CD4-positive, alpha-beta T cell treated with Interleukin-2 at 100 ng/mL for 4 hours (primary cell): ENCODE results near the gene HP.
"Not testable (repeated sequence)": the region's sequence is repeated elsewhere in the genome, so short reads cannot be mapped to it uniquely, and the experiment has no call there.

Experiments
- DNase-seq: peaks from one replicate; pipeline ENCODE4 v3.0.0-alpha.2; 2020; ENCODE audit warnings: low spot score

HP gene

DNA sequence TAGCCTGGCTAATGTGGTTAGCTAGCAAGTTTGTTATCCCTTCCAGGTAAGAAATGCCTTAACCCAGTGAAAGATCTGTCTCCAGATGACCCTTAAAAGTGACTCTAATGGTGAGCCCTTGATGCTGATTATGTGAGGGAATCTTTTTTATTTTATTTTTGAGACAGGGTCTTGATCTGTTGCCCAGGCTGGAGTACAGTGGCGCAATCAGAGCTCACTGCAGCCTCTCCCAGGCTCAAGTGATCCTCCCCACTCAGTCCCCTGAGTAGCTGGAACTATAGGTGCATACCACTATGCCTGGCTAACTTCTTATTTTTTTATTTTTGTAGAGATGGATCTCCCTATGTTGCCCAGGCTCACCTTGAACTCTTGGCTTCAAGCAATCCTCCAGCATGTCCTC is 10.8 kb upstream of the HP start:
- DNase-seq = no peak

DNA sequence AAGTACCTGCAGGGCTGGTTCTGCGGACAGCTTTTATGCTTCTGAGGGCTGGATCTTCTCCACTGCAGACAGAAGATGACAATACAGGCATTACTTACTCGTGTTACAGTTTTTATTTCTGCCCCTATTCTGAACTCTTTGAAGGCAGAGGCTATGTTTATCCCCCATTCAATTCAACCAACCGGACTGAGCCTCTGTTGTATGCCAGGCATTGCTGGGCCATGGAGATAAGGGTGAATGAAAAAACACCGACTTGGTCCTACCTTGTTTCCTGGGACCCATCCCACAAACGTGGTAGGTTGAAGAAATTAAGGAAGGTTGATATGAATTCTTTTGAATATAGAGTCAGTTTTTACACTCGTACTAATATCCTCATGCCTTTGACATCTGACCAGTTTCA is 10.0 kb upstream of the HP start:
- DNase-seq = no peak

DNA sequence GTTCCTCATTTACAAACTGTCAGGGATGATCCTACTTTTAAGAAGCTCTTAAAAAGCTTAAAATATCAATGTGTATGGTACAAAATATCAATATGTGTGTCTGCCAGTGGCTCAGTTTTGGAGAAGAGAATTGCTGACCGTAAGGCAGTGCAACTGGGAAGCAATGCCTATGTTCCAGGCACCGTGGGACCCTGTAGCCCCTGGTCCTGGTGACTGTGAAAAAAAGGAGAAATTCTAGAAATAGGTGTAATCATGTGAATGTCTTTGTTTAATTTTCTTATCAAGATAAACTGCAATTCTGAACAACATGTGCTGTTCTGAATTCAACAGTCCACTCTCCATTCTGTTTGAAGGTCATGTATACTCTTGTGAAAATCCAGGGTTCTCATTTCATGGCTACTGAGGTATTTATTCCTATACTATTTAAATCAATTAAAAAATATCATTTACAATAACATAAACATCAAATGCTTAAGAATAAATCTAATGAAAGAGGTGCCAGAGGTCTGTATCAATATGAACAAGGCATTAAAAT is 9.4 kb upstream of the HP start:
- no peak for DNase-seq

- no peak for DNase-seq
Measured at GRCh38 chr16:72049110-72049509, 5.2 kb upstream of the HP start.

DNA sequence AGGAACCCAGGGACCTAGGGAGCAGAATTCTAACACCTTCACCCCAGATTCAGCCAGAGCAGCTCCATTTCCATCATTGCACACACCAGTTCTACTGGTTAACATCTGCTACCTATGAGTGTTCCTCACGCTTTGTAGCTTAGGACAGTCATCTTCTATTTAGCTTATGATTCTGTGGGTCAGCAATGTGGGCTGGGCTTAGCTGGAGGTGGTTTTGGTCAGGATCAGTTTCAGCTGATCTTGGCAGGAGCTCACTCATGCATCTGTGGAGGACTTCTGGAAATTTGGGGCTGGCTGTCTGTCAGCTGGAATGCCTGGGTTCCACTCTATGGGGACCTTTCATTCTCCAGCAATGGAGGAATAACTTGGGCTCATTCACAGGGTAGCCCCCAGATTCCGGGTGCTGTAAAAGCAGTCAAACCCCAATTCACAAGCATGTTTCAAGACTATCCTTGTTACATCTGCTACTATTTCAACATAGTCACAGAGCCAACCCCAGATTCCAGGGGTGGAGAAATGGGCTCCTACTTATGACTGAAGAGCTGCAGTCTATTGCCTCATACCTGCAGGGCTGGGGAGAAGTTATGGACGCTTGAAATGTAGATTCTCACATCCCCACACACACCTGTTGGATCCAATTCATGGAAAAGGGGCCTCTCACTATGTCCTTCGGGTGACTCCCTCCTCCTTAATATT is 3.4 kb upstream of the HP start:
- DNase-seq = no peak

- DNase-seq = no peak
Measured at GRCh38 chr16:72051818-72052217, 2.5 kb upstream of the HP start.

DNA sequence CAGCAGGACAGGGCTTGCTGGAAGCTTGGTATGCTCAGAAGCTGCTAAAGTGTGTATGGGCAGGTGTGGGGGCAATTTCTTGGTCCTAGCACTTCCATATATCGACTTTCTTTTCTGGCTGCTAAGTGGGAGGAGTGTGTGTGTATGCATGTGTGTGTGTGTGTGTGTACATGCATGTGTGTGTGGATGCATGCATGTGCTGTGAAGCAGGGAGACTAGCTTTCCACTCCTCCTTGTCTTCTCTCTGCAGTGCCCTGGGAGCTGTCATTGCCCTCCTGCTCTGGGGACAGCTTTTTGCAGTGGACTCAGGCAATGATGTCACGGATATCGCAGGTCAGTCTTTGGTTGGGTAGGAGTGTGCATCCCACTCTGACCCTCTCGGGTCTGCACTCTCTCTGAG is 1.6 kb downstream of the HP start:
- DNase-seq = no peak

DNA sequence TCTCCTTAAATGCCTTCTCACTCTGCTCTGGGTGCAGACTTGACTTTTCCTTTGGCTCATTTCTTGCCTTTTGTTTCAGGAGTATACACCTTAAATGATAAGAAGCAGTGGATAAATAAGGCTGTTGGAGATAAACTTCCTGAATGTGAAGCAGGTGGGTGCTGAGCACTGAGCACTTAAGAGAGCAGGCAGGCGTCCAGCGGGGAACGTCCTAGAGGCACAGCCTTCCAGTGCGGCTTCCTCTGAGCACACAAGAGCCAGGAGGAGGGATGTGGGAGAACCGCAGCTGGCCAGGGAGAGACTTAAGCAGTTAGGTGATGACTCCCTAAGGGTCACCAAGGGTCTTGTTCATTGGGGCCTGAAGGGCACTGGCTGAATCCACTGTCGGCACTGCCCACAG is 3.0 kb downstream of the HP start:
- DNase-seq = not testable (repeated sequence)

- not testable (repeated sequence) for DNase-seq
Measured at GRCh38 chr16:72059060-72059459, 4.8 kb downstream of the HP start.

DNA sequence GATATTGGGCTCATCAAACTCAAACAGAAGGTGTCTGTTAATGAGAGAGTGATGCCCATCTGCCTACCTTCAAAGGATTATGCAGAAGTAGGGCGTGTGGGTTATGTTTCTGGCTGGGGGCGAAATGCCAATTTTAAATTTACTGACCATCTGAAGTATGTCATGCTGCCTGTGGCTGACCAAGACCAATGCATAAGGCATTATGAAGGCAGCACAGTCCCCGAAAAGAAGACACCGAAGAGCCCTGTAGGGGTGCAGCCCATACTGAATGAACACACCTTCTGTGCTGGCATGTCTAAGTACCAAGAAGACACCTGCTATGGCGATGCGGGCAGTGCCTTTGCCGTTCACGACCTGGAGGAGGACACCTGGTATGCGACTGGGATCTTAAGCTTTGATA is 6.1 kb downstream of the HP start:
- DNase-seq = no peak

DNA sequence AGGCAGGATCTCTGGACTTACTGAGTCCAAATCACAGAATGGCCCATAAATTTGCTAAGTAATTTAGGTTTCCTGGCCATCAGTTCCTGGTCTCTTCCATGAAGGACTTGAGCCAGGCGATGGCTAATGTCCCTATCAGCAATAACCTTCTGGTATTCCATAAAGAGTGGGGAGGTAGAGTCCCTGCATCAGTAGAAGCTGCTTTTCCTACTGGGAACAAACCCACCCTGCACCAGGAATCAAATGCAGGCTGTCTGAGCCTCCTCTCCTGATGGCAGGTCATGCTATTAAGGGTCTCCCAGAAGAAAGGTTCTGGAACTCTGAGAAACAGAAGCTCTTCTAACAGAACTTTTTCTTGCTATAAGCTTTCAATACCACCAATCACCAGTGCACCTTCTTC is 7.3 kb downstream of the HP start:
- DNase-seq = no peak

- DNase-seq = no peak
Measured at GRCh38 chr16:72064361-72064894, 10.1 kb downstream of the HP start.

- DNase-seq = peak; percentile 16
Measured at GRCh38 chr16:72066747-72067146, 12.4 kb downstream of the HP start.

- DNase-seq = no peak
Measured at GRCh38 chr16:72068930-72069329, 14.6 kb downstream of the HP start.

DNA sequence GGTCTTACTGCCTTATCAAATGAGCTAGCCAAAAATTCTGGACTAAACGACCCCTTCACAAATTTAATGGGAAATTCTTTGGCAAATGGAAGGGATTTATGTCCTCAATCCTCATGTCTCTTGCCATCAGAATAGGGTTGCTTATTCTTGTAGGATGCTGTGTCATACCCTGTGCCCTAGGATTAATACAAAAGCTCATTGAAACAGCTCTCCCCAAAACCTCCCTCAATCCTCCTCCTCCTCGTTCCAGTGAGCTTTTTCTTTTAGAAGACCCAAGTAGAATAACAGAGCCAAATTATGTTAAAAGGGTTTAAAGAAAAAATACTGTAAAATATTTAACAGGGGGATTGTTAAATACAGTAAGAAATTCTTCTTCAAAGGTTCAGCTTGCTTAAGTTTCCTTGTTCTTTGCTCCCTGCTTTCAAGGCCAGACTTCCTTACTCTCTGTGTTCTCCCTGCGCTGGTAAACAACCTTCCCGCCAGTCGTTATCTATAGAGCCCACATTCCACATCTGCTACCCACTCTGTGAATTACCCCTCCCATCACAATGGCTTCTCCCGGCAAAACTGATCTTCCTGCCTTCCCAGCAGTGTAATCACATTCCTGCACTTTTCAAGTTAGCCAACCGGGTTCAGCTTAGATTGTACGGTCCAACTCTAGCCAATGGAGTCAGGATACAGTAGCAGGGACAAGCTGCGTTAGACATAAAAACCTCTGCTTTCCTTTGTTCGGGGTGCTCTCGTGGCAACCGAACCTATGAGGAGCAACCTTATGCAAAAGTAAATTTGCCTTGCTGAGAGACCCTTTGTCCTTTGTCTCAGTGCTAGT is 18.4 kb downstream of the HP start:
- no peak for DNase-seq

DNA sequence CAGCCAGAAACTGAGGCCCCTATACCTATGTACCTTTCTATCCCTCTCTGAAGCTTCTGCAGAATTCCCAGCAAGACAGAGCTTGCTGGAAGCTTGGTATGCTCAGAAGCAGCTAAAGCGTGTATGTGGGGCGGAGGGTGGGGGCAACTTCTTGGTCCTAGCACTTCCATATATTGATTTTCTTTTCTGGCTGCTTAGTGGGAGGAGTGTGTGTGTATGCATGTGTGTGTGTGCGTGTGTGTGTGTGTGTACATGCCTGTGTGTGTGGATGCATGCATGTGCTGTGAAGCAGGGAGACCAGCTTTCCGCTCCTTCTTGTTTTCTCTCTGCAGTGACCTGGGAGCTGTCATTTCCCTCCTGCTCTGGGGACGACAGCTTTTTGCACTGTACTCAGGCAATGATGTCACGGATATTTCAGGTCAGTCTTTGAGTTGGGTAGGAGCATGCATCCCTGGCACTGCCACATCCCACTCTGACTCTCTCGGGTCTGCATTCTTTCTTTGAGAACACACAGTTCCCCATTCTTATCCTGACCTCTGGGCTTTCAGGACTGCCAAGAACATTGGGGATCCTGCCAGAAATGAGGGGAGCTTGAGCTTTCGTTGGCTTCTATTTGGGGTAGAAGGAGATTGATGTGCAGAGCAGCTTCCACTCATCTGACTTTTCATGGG is 19.4 kb downstream of the HP start:
- DNase-seq = no peak

- DNase-seq = not testable (repeated sequence)
Measured at GRCh38 chr16:72075067-72075466, 20.8 kb downstream of the HP start.

GRCh38 chr16:72076991-72077706 is 22.8 kb downstream of the HP start:
- DNase-seq = not testable (repeated sequence)

DNA sequence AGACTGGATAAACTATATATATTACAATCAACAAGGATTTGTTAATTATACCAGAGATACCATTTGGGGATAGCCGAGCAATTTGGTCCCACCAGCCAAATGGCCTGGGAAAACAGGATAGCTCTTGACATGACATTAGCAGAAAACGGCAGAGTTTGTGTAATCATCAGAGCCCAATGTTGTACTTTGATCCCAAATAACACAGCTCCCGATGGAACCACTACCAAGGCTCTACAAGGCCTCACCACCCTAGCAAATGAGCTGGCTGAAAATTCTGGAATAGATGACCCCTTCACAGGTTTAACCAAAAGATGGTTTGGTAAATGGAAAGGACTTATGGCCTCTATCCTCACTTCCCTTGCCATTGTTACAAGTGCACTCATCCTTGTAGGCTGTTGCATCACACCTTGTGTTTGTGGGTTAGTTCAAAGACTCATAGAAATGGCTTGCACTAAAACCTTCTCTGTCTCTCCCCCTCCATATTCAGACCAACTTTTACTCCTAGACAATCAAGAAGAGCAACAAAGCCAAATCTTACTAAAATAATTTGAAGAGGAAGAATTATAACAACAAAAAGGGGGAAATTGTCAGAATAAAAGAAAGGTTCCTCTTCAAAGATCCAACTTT is 29.6 kb downstream of the HP start:
- DNase-seq = no peak

DNA sequence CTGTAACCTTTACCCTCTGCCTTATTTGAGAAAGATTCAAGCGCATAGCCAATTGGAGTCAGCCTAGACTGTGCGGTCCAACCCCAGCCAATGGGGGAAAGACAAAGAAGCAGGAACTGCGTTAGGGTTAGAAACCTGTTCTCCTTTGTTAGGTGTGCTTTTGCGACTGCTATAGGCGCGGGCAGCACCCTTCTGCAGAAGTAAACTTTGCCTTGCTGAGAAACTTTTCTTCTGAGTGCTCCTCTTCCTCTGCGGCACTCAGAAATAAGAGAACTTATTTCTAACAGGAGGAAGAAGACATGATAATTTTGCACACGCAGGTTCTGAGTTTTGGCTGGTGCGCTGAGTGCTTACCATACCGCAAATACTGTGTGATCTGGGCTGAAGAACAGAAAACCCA is 30.1 kb downstream of the HP start:
- DNase-seq = no peak

DNA sequence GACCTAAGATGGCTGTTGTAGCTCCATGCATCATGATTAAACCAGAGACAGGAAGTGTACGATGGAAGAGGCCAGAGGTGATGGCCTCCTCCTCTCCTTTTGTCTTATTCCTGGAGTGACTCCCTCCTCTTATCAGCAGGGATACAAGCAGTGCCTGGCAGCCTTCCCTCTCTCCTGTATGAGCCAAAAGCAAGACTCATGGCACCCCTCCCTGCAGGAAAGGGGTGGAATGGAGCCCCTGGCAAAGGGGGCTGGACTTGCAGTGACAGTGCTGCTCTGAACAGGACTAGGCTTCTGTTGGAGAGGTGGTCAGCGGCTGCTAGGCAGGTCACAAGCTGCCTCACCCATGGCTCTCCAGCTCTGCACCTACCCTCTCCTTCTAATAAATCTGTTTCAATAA is 30.7 kb downstream of the HP start:
- no peak for DNase-seq
